Thoracic aorta (tissue), 2 donors: ENCODE measurements around the gene NFKBIL1. TPM values are rescaled to one million over a fixed set of nuclear protein-coding genes. Genes with fewer than 3 reads are reported as not detected.
A peak's percentile ranks its signal among the peaks of the same experiment; 100 is the strongest.

ENCODE experiments used
- ATAC-seq: fragments of 150-250 bp; one replicate; pipeline ENCODE4 v1.8.0; 2017; ENCODE audit warnings: low read depth; ENCODE audit not compliant: insufficient number of reproducible peaks, low FRiP score
- DNase-seq: peaks from one replicate; pipeline ENCODE4 v3.0.0-alpha.2; 2020; ENCODE audit warnings: low spot score
- H3K27ac ChIP-seq, 2 donors: fragments of 200-600 bp; sonication (generic); 1 replicate in 1 of 2; 2 replicates in 1 of 2; pipeline ENCODE4 v1.5.1; 2016; ENCODE audit warnings: mild to moderate bottlenecking in 2 of 2, moderate library complexity in 2 of 2
- H3K27me3 ChIP-seq: fragments of 200-600 bp; sonication (generic); replicated peaks from 2 replicates; pipeline ENCODE4 v1.6.0; 2016; ENCODE audit warnings: mild to moderate bottlenecking; ENCODE audit not compliant: insufficient read depth
- H3K36me3 ChIP-seq: fragments of 200-600 bp; sonication (generic); one replicate; pipeline ENCODE4 v1.5.1; 2016
- H3K4me1 ChIP-seq, 2 donors: fragments of 200-600 bp; sonication (generic); 1 replicate in 1 of 2; 2 replicates in 1 of 2; pipeline versions ENCODE4 v1.5.1 to v1.6.0; 2016; ENCODE audit warnings: low read depth in 2 of 2, mild to moderate bottlenecking in 1 of 2; ENCODE audit not compliant: control insufficient read depth in 1 of 2
- H3K4me3 ChIP-seq: fragments of 200-600 bp; sonication (generic); 2 replicates; pipeline ENCODE4 v1.5.1; 2016; ENCODE audit warnings: mild to moderate bottlenecking
- H3K9me3 ChIP-seq: fragments of 200-600 bp; sonication (generic); 2 replicates; pipeline ENCODE4 v1.5.1; 2016
- CTCF ChIP-seq: fragments of 200-600 bp; sonication (generic); IDR thresholded peaks from one replicate; pipeline ENCODE4 v1.5.1; 2019; ENCODE audit warnings: antibody characterized with exemption
- total RNA-seq, 2 donors: library from RNA; depleted of rRNA; stranded (reverse); fragments of >200 nt; gene quantifications; one replicate each; pipeline versions ENCODE4 v1.1.0 to v1.2.3, GENCODE V29; 2016

Gene NFKBIL1
- total RNA-seq, 2 donors from 2014 or later, result 23.8 to 24.2 TPM

- Histone ChIP-seq H3K36me3 (peaks cover 23% of the 10 kb centered on the region), H3K4me1 (peaks cover 12 to 24% of the 10 kb centered on the region in 2 donors), H3K4me3 (no peak overlapping the region), H3K27ac (peak overlapping the region in 1 of 2 donors; percentile 41), H3K9me3 (no peaks in the 10 kb centered on the region), H3K27me3 (no peaks in the 10 kb centered on the region)
- no peak for TF ChIP-seq CTCF
- no peak for ATAC-seq
- DNase-seq, result no peak
Observed at GRCh38 chr6:31559958-31560696, 12.7 kb downstream of the NFKBIL1 start.

GRCh38 chr6:31560697-31561058 is 13.3 kb downstream of the NFKBIL1 start:
- Histone ChIP-seq H3K4me3 (no peak overlapping the region), H3K4me1 (peaks cover 12 to 24% of the 10 kb centered on the region in 2 donors), H3K9me3 (no peaks in the 10 kb centered on the region), H3K27ac (peak overlapping the region in 1 of 2 donors; percentile 41), H3K36me3 (peaks cover 23% of the 10 kb centered on the region), H3K27me3 (no peaks in the 10 kb centered on the region)
- ATAC-seq (no peak), DNase-seq (no peak)
- no peak for TF ChIP-seq CTCF

GRCh38 chr6:31567531-31568370 is 20.3 kb downstream of the NFKBIL1 start:
- Histone ChIP-seq H3K9me3 (no peaks in the 10 kb centered on the region), H3K27me3 (no peaks in the 10 kb centered on the region), H3K4me3 (no peak overlapping the region), H3K36me3 (no peaks in the 10 kb centered on the region), H3K4me1 (no peaks in the 10 kb centered on the region), H3K27ac (no peak overlapping the region)
- TF ChIP-seq CTCF, result no peak
- DNase-seq (no peak), ATAC-seq (no peak)

- Histone ChIP-seq H3K27ac (no peak overlapping the region), H3K4me3 (no peak overlapping the region), H3K27me3 (no peaks in the 10 kb centered on the region), H3K4me1 (no peaks in the 10 kb centered on the region), H3K36me3 (no peaks in the 10 kb centered on the region), H3K9me3 (no peaks in the 10 kb centered on the region)
- no peak for TF ChIP-seq CTCF
- DNase-seq (no peak), ATAC-seq (no peak)
Observed at GRCh38 chr6:31568537-31568961, 21.1 kb downstream of the NFKBIL1 start.

- H3K4me3 ChIP-seq, result no peak overlapping the region
- ATAC-seq, result no peak
- no peak for TF ChIP-seq CTCF
- no peak overlapping the region for H3K27ac ChIP-seq
- H3K4me1 ChIP-seq, result no peaks in the 10 kb centered on the region
- no peaks in the 10 kb centered on the region for H3K27me3 ChIP-seq
- no peak for DNase-seq
- H3K36me3 ChIP-seq, result no peaks in the 10 kb centered on the region
- no peaks in the 10 kb centered on the region for H3K9me3 ChIP-seq
Observed at GRCh38 chr6:31569861-31570536, 22.6 kb downstream of the NFKBIL1 start.
